Activated gamma-delta T cell treated with Interleukin-2 at 50 U/mL for 16 hours (primary cell): ENCODE results near the gene PPP1R3E.

ENCODE experiments used
- DNase-seq: peaks from one replicate; pipeline ENCODE4 v3.0.0-alpha.2; 2020

PPP1R3E gene

DNA sequence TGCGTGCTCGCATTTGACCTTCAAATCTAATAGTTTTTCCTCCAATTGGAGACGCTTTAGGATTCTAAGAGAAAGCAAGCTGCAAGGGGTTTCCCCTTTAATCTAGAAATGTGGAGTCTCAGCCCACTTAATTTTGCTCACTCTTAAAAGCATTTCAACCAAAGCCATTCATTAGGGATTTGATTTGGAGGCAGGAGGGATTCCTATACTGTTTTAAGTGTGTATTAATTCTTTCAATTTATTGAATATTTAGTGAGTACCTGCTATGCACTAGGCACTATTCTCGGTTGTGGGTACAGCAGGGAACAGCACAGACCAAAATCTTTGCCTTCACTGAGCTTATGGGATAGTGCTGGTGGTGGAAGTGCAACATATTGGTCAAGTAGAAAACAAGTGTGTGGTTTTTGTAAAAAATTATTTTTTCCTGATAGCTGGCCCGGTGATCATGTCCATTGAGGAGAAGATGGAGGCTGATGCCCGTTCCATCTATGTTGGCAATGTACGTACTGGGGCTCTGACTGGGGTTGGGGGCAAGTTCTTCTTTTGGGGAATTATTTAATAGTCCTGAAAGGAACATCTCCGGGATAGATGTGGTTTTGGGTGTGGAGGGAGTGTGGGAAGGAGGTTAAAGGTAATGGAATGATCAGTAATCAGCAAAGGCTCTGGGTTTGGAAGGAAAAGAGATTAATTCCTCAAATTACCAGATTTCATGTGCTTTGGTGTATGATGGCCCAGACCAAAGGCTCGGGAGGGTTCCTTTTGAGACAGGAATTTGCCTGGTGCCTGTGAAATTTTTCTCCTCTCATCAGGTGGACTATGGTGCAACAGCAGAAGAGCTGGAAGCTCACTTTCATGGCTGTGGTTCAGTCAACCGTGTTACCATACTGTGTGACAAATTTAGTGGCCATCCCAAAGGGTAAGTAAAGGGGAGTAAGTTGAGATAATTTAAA is 20.2 kb upstream of the PPP1R3E start:
- no peak for DNase-seq

DNA sequence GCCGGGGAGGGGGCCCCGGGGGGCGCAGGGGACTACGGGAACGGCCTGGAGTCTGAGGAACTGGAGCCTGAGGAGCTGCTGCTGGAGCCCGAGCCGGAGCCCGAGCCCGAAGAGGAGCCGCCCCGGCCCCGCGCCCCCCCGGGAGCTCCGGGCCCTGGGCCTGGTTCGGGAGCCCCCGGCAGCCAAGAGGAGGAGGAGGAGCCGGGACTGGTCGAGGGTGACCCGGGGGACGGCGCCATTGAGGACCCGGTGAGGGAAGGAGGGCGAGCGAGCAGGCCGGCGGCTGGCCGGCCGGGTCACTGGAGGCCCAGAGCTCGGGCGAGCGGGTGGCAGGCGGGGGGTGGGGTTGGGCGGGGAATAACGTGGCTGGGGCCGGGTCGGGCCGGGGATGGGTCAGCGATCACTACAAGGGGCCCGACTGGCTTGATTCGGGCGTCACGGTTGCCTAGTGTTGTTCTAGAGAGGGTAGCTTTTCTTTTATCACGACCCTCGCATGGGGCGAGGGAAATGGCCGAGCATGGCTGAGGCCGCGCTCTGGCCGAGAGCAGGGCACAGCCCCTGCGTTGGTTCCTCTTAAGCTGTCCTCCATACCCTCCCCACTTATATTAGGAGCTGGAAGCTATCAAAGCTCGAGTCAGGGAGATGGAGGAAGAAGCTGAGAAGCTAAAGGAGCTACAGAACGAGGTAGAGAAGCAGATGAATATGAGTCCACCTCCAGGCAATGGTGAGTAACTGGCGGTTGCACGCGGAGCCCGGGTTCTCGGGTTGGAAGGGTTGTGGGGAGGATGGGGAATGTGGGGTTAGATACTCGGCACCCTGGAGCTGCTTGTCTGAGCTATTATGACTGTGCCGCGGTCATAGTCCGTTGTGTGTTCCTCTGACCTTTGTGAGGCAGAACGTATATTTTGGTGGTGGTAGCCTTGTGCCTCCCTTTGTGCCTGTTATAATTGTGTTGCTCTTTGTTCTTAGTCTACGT is 19.2 kb upstream of the PPP1R3E start:
- DNase-seq = peak; percentile 32

DNA sequence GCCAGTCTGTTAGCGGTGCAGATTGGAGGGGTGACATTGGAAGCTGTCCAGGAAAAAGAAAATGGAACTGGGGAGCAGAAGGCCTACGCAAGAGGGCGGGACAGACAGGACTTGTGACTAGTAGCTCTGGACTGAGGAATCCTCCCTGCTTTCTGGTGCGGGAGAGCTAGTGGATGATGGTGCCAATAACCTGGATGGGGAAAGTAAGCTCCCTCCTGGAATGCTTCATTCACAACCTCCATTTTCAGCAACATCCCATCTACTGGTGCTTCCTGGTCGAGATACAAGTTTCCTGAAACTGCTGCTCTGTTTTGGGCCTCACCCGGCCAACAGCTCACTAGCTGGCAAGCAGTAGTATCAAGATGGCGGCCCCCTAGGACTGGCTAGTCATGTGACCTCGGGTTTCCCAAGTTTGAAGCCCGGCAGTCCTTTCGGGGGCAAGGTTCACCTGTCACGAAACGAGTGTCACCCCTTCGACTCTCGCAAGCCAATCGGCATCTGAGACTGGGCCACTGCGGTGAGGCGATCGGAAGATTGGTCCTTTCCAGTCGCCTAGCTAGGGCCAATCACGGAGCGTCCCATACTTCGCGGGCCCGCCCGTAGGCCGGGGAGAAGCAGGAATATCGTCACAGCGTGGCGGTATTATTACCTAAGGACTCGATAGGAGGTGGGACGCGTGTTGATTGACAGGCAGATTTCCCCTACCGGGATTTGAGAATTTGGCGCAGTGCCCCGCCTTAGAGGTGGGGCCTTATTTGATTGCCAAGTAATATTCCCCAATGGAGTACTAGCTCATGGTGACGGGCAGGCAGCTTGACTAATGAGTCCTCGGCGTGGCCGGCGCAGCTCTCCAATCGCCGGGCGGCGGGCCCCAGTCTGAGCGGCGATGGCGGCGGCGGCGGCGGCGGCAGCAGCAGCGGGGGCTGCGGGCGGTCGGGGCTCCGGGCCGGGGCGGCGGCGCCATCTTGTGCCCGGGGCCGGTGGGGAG is 18.2 kb upstream of the PPP1R3E start, which contains the start of gene PABPN1:
PABPN1 (plus strand) TSS at position 874 of the 988 bp plus-strand sequence; CDS start at position 887, 13 bp downstream.
- DNase-seq = peak; percentile 97

DNA sequence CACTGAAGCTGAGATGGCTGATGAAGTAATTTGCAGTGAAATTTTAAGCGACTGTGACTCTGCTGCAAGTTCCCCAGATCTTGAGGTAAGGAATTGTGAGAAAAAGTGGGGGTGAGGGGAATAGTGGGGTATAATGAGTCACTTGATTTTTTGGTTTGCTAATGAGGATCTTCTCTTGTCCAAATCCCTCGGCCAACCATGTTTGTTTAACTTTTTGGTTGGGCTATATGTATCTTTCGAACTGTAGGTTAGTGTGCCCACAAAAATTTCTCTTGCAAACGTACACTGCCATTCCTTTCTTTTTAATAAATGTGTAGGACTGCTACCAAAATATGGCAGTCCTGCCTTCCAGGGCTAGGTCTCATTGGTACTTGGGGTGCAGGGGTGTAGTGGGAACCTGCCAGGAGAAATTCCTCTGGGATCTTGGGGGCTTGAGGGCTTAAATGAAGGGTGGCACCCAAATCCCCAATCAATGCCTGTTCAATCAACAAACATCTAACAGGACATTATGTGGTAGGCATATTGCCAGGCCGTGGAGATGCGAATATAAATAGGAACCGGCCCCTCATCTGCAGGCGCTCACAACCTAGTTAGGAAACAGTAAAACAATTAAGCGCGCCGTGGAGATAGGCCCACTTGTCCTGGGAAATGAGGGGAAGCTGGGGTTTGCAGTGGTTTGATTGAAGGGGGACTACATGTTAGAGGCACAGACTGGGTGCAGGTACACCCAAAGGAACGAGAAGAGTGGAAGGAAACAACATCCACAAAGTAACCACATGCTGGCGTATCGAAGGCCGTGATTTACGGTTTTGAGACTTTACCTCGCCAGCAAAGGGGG is 17.3 kb upstream of the PPP1R3E start:
- DNase-seq = no peak

DNA sequence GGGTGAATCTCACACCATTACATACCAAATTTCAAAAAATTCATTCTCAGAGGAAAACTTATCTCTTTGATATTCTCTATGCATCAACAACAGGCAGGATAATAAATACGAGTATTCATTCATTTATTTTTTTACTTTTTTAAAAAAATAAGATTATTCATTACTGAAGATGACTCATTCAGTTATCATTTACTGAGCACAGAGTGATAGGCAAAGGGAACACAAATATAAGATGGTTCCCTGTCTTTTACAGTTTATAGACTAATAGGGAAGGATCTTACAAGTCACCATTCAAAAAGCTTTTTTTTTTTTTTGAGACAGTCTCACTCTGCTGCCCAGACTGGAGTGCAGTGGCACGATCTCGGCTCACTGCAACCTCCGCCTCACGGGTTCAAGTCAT is 13.6 kb upstream of the PPP1R3E start:
- DNase-seq = no peak

DNA sequence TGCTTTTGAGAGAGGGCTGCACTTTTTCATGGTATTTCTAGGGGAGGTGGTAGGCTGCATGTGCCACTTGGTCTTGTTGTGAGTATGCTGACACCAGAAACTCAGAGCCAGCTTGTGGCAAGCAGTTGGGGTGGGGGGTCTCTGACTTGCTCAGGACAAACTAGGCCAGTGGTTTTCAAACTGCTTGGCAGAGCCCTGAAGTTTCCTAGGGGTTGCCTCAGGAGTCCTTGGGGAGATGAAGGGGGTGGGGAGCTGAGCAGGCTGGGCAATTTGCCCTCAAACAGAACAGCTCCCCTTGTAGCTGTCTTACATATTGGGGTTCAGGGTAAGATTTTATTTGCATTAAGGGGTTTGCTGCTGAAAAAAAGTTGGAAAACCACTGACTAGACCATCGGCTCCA is 7.9 kb upstream of the PPP1R3E start:
- DNase-seq = no peak

DNA sequence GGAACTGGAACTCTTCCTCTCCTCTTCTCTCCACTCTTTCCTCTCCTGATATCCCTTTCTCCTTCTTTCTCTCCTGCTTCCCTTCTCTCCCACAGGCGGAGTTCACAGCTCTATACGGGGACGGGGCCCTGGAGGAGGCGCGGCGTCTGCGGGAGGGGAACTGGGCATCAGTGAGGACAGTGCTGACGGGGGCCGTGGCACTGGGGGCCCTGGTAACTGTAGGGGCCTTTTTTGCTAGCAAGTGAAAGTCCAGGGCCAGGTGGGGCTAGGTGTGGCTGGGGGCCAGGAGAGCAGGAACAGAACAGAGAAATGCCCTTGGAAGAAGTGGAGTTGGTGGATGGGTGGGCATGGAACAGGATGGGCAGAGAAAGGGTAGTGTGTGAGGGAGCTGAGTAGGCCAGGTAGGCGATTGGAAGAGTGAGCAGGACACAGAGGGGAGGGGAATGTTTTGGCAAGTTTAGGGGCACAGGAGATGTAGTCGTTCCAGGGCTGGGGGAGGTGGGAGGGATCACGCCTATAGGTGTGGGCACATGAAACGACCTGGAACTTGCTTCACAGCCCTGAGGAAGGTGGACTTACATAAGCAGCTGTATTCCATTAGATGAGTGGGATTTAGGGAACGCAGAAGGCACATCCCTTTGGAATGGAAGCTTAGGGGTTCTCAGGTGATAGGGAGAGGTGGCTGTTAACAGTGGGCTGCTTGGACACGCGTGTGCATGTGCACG is 6.2 kb upstream of the PPP1R3E start:
- DNase-seq = no peak

DNA sequence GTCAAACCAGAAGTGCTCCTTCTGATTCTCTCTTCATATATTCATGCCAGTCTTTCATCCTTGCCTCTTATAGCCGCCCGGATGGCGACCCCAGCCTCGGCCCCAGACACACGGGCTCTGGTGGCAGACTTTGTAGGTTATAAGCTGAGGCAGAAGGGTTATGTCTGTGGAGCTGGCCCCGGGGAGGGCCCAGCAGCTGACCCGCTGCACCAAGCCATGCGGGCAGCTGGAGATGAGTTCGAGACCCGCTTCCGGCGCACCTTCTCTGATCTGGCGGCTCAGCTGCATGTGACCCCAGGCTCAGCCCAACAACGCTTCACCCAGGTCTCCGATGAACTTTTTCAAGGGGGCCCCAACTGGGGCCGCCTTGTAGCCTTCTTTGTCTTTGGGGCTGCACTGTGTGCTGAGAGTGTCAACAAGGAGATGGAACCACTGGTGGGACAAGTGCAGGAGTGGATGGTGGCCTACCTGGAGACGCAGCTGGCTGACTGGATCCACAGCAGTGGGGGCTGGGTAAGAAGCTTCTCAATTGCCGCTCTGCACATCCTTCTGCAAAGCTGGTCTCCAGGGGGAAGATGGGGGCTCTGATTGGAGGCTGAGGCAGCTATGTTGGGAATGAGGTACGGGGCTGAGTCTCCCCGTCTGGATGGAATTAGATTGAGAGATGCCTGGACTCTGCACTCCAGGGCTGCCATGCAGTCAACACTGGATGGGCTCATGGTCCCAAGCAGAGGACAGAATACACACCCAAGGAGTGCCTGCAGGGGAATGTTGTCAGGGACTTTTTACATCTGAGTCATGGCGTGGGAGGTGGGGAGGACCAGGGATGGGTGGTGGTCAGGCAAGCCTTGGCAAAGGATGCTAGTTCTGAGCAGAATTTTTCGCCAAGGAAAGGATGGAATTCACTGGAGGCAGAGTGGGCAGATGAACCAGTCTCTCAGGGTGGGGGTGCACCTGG is 5.3 kb upstream of the PPP1R3E start:
- DNase-seq = no peak

DNA sequence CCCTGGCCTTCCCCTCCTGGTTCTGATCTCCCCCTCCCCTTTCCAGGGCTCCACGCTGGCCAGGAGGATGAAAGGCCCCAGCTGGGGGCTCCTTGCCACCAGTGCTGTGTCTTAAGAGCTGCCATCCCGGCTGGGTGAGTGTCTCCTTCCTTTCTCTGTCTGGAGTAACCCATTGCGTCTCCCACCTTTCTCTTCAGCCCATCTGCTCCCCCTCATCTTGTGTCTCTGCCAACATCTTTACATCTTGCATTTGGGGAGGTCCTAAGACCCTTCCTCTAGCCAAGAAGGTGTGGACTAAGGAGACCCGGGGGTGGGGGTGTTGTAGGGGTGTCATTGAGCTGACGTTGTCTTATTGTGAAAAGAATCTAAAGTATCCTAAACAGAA is 4.5 kb upstream of the PPP1R3E start:
- no peak for DNase-seq

DNA sequence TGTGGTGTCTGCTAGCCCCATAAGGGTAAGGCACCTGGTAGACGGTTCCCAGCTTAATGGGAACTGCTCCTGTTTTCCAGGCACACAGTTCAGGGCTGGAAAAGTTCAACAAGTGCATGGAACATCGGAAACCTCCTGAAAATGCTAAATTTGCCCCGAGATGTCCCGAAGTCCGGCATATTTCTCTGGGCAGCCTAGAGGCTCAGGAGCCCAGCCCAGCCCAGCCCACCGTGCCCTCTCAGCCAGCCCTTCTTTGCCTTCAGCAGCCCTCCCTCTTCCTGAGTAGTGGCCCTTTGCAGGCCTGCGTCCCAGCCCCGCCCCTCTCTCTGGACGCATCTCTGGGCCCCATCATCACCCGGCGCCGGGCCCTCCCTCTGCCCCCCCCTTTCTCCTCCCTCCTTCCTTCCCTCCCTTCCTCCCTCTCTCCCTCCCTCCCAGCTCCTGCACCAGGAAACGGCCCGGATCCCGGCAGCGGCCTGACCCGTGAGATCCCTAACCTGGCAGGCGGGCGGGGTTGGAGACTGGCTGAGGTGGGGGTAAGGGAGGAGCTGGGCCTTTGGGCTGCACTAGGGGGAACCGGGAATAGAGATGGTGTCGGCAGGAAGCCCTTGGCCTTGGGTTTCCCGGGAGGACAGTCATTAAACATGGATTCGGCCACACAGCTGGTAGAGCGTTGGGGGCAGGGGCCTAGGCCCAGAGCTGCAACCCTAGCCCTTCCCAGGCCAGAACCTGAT is 3.9 kb upstream of the PPP1R3E start, which contains the start of gene BCL2L2:
BCL2L2 (plus strand) TSS at position 422 of the 734 bp plus-strand sequence. CDS start 935 bp downstream, outside the sequence.
- DNase-seq = no peak

DNA sequence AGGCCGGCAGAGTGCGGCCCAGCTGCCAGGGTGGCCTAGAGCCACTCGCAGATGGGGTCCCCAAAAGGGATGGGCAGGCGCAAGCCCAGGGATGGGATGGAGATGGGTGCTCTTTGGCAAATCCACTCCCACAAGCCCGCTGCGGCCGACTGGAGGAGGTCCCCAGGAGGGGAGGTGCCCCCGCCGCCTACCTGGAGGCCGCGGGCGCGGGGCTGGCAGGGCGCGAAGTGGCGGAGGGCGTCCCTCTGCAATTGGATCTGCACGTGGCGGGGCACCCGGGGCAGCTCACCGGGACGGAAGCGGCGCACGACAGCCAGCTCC is 730 bp downstream of the PPP1R3E start:
- DNase-seq = no peak

DNA sequence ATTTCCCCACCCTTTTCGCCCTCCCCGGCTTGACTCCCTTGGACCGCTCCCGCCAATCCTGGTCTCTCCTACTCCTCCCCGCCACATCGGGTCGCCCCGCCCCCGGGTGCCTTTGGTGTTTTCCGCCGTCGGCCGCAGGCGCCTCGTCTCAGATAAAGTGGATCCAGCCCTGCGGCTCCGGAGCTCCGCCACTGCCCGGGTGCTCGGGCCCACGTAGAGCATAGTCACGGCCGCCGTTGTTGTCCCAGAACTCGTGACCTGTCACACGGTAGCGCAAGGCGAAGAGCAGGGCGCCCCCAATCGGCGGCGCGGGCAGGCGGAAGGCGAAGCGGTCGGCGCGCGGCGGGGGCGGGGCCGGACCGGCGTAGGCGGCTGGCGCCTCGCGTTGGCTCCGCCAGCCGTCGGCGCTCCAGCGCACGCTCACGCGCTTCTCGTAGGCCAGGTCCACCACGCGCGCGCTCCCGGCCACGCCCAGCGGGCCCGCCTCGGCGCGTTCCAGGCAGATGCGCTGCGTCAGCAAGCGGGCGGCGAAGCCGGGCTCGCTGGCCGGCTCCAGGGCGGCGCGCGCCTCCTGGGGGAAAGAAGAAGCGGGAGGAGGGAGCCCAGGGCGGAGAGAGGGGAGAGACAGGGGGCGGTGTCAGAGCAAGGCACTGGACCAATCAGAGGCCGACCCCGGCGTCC is 1.2 kb downstream of the PPP1R3E start:
- DNase-seq = peak; percentile 94

DNA sequence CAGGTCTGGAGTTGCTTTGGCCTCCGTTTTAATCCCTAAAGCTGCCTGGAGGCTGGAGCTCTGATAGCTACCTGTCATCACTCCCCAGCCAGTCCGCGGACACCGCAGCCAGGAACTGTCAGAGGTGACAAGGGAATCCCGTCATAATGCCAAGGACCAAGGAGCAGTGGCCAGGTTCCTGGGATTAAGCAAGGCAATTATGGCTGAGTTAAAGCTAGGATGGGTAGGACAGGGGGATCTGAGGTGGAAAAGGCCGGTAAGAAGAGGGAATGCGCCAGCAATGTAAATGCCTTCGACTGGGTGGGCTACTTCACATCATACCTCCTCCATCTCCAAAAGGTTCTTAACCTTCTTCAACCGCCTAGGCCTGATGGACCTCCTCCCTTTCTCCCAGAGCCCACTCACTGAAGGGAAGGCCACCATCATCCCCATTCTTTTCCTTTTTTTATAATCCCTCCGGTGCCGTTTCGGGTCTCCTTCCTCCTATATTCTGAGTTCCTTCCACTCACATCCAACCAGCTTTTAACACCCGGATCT is 1.9 kb downstream of the PPP1R3E start:
- no peak for DNase-seq

DNA sequence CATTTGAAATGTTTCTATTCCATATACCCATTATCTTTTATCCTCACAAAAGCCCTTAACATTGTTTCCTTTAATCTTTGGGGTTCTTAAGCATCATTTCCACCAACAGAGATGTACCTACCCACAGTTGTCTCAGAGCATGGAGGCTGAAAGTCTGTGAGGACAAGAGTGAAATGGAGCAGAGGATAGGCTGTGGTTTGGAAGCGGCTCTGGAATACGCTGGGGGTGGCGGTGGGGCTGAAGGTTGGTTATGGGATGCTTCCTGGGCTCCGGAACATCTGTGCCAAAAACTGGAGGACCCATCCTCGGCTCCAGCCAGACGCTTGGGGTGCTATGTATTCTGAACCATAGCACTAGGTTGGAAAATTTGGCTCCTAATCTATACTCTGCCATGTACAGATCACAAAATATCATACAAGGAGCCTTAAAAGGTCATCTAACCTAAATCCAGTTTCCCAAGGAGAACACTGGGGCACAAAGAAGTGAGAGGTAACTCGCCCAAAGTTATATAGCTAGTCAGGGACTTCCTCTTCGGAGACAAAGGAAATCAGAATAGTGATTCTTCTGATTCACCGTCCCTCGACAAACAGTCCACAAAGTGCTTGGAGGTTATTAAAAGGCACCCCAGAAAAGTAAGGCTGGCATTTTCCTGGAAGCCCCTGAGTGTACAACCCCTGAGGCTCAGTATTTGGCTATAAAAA is 2.5 kb downstream of the PPP1R3E start:
- no peak for DNase-seq

DNA sequence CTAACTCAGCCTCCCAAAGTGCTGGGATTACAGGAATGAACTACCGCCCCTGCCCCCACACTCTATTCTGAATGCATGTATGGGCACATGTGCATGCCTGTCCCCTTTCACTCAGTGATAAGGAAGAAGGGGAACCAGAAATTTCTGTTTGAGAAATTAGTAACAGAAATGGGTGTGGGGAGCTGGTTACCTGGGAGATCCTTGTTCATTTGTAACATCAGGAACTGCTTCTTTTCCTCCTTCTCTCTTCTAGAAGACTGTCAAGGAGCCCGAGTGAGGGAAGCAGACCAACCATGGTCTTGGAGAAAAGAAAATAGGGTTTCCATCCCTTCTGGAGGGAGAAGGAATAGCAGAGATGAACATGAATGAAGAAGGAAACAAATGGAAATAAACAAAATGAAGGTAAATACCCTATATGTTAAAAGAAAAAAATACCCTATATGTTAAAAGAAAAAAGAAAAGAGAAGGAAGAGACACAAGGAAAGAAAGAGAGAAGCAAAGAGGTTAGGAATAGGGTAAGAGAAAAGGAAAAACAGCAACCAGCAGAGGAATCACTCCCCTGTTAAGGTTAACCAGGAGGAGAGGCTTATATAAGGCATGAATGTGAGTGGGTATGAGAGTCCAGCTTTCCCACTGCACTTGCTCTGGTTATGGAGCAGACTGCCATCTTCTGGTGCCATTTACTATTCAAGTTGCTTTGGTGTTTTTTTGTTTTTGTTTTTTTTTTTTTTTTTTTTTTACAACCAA is 3.3 kb downstream of the PPP1R3E start:
- no peak for DNase-seq

DNA sequence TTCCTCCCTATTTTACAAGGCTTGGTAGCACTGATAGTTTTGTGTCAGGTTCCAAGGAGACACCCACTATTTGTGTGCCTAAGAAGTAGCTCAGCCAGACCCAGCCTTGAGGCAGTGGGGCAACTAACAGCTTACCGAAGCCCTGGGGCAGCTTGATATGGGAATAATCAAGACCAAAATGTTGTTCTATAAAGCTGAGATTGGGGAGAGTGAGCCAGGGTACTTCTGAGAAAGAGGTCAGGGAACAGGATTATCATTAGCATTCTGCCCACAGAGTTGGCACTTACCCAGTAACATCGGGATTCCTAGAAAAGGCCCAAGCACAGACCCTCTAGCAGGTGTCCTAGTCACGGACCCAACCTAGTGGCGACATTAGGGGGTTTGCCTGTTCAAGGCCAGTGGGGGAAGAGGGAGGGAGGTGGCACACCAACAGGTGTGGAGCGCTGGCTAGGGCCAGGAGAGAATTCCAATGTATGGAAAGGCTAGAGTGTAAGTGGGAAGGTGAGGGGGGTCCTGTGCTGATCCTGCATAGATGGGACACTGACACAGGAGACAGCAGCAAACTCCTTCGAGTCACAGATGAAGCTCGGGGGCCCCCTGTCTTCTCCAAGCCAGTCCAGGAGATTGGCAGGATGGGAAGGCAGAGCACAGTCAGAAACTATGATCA is 4.9 kb downstream of the PPP1R3E start:
- DNase-seq = no peak
